Endothelial cell of umbilical vein (primary cell): ENCODE results near the gene CARD16. TPM values are rescaled to one million over a fixed set of nuclear protein-coding genes. Genes with fewer than 3 reads are reported as not detected.
A peak's percentile ranks its signal among the peaks of the same experiment; 100 is the strongest.

Experiments
- BruUV-seq: library from RNA; stranded (reverse); fragments of 400-500 nt; replicated peaks from 2 replicates; lab custom pipeline; 2021; lab: Mats Ljungman, UMichigan
- CTCF ChIA-PET: fragments of 300-600, 350-600 bp; sonication (Branson Sonifier 250); formaldehyde crosslinking; loops from one replicate; lab custom pipeline; 2021; ENCODE audit warnings: antibody characterized with exemption, inconsistent platforms; lab: Charles Lee
- POLR2A ChIA-PET: fragments of 300-600, 350-600 bp; sonication (Branson Sonifier 250); formaldehyde crosslinking; loops from one replicate; lab custom pipeline; 2021; ENCODE audit warnings: antibody characterized with exemption, inconsistent platforms; lab: Charles Lee
- DNase-seq: peaks from one replicate; pipeline ENCODE4 v3.0.0-alpha.2; 2011; ENCODE audit warnings: low read depth, low spot score
- FAIRE-seq: peaks from 2 replicates; lab custom pipeline; 2011; peaks lifted over from hg19 to GRCh38; lab: Jason Lieb, UNC
- H2AFZ ChIP-seq: 2 replicates; pipeline ENCODE4 v1.6.0; 2012; ENCODE audit warnings: low read depth, low read length, control low read depth, inconsistent platforms
- H3K27ac ChIP-seq: 2 replicates; pipeline ENCODE4 v1.5.1; 2011; ENCODE audit warnings: low read depth, mild to moderate bottlenecking, control low read depth, low read length, moderate library complexity; ENCODE audit not compliant: insufficient read depth
- H3K27me3 ChIP-seq, 2 experiments: 2 replicates each; pipeline versions ENCODE4 v1.6.0 to v1.6.1; 2011; ENCODE audit warnings: low read length in 2 of 2, mixed read lengths in 1 of 2; ENCODE audit not compliant: control insufficient read depth in 2 of 2, insufficient read depth in 2 of 2
- H3K36me3 ChIP-seq, 2 experiments: 2 replicates in 1 of 2; 3 replicates in 1 of 2; pipeline ENCODE4 v1.5.1; 2011; ENCODE audit warnings: low read length in 2 of 2, mild to moderate bottlenecking in 1 of 2, moderate library complexity in 1 of 2; ENCODE audit not compliant: control insufficient read depth in 2 of 2, insufficient read depth in 2 of 2; ENCODE audit errors: extremely low read depth in 1 of 2
- H3K4me1 ChIP-seq: 3 replicates; pipeline ENCODE4 v1.5.1; 2011; ENCODE audit warnings: mild to moderate bottlenecking, low read length; ENCODE audit not compliant: control insufficient read depth, insufficient read depth; ENCODE audit errors: extremely low read depth
- H3K4me2 ChIP-seq: 2 replicates; pipeline ENCODE4 v1.6.1; 2011; ENCODE audit warnings: low read length, control low read depth, mixed read lengths; ENCODE audit not compliant: insufficient read depth
- H3K4me3 ChIP-seq, 3 experiments: fragments of 200-600 bp in 1 of 3; sonication (generic), shearing (Covaris generic) in 1 of 3; replicated peaks in 1 of 3; 2 replicates each; pipeline ENCODE4 v1.5.1; 2011 to 2016; ENCODE audit warnings: control low read depth in 3 of 3, low read length in 3 of 3, mild to moderate bottlenecking in 2 of 3, inconsistent platforms in 1 of 3, low read depth in 1 of 3, moderate library complexity in 1 of 3; ENCODE audit not compliant: insufficient read depth in 1 of 3
- H3K79me2 ChIP-seq: 2 replicates; pipeline ENCODE4 v1.6.0; 2012; ENCODE audit warnings: low read length, inconsistent platforms; ENCODE audit not compliant: control insufficient read depth, insufficient read depth
- H3K9ac ChIP-seq: replicated peaks from 2 replicates; pipeline ENCODE3; 2011; ENCODE audit warnings: low read length, control low read depth; ENCODE audit not compliant: insufficient read depth; ENCODE audit errors: extremely low read depth
- H3K9me1 ChIP-seq: replicated peaks from 3 replicates; pipeline ENCODE4 v1.6.0; 2011; ENCODE audit warnings: mild to moderate bottlenecking, low read length; ENCODE audit not compliant: control insufficient read depth, insufficient read depth; ENCODE audit errors: extremely low read depth
- H3K9me3 ChIP-seq: replicated peaks from 2 replicates; pipeline ENCODE4 v1.5.1; 2012; ENCODE audit warnings: low read length, inconsistent platforms; ENCODE audit not compliant: control insufficient read depth, insufficient read depth
- H4K20me1 ChIP-seq: replicated peaks from 2 replicates; pipeline ENCODE3; 2011; ENCODE audit warnings: mild to moderate bottlenecking, low read length; ENCODE audit not compliant: control insufficient read depth, insufficient read depth; ENCODE audit errors: extremely low read depth
- CTCF ChIP-seq, 2 donors: IDR thresholded peaks; 1 replicate in 1 of 2; 2 replicates in 1 of 2; pipeline ENCODE4 v1.5.1; 2011; ENCODE audit warnings: low read length in 2 of 2, mild to moderate bottlenecking in 2 of 2, moderate library complexity in 2 of 2, control low read depth in 1 of 2, inconsistent platforms in 1 of 2, low read depth in 1 of 2; ENCODE audit not compliant: insufficient read depth in 1 of 2; ENCODE audit errors: extremely low read depth in 1 of 2
- FOS ChIP-seq: IDR thresholded peaks from 2 replicates; pipeline ENCODE4 v1.6.1; 2011; ENCODE audit warnings: mild to moderate bottlenecking, low read length, moderate library complexity, borderline replicate concordance; ENCODE audit not compliant: insufficient read depth
- dilution Hi-C: fragments of 300-500 bp; cut with MboI; formaldehyde crosslinking; loops from one replicate; pipeline ENCODE4 v1.15.0; 2019; ENCODE audit warnings: low sequenced_read_pairs; ENCODE audit not compliant: extremely low pct_ligation_motif_present
- intact Hi-C: fragments of 100-400 bp; cut with micrococcal nuclease; formaldehyde crosslinking; loops from one replicate; pipeline ENCODE4 v1.10.0; 2022
- polyA plus RNA-seq, 4 experiments: library from polyadenylated mRNA; depleted of rRNA in 3 of 4; stranded (reverse) in 3 of 4; unstranded in 1 of 4; fragments of >200 nt; gene quantifications; 2 replicates each; pipeline versions ENCODE4 v1.2.1 to v1.2.3, GENCODE V29; 2011 to 2012; ENCODE audit warnings: missing spikeins in 1 of 4
- total RNA-seq: library from RNA; stranded (reverse); gene quantifications from 2 replicates; pipeline ENCODE4 v1.2.3, GENCODE V29; 2021

The CARD16 gene
- total and polyA plus RNA-seq, 2 donors (not counting 3 experiments of a cell fraction or from before 2014, with no cell fraction given), result 26.8 to 76.6 TPM

- dilution Hi-C loops, result no loop called here
- Histone ChIP-seq H3K27ac (no peak overlapping the region), H3K9me3 (no peaks in the 10 kb centered on the region), H2AFZ (peak overlapping the region; percentile 35), H3K4me1 (no peaks in the 10 kb centered on the region), H3K4me3 (no peak overlapping the region), H3K36me3 (no peaks in the 10 kb centered on the region), H3K79me2 (no peaks in the 10 kb centered on the region), H3K4me2 (no peak overlapping the region), H3K27me3 (no peaks in the 10 kb centered on the region), H3K9me1 (no peaks in the 10 kb centered on the region), H3K9ac (no peak overlapping the region), H4K20me1 (no peaks in the 10 kb centered on the region)
- POLR2A ChIA-PET, result no interaction called here
- BruUV-seq, result no TSS peak
- intact Hi-C loops, result no loop called here
- CTCF ChIA-PET, result no interaction called here
- no peak for FAIRE-seq
- DNase-seq, result peak; percentile 21
- TF ChIP-seq FOS (peak; percentile 45), CTCF (IDR thresholded peaks at IDR 0.05; ENCODE audit: extremely low read depth in 1 of 2, insufficient read depth in 1 of 2, low read depth in 1 of 2, low read length in 2 of 2) (no peak)
These were observed 47.4 kb upstream of the CARD16 start for GRCh38 chr11:105092256-105093239.
